Measurements from ENCODE around the gene PAX3. TPM values are rescaled to one million over a fixed set of nuclear protein-coding genes. Genes with fewer than 3 reads are reported as not detected.

Gene PAX3
- total and polyA plus RNA-seq, 2 of the 13 experiments (the other 11 are each of a cell fraction or from before 2014, with no cell fraction given) = 0.07 TPM; not detected in 1

DNA sequence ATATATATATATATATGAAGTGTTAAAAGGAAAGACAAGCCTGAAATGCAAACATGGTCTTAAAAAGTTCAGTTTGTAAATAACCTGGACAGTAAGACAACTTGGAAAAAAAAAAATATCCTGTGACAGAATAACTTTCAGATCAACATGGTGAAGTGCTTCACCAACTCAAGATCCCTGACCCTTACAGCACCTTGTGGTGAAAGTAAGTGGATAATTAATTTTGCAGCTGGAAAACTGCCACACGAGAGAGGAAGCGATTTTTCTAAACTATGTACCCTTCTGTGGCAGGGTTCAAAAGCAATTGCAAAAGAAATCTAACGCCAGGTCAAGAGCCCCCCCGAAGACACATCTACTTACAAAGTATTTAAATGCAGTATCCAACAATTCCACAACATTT lies 95.8 kb downstream of the PAX3 start:
- in situ Hi-C loops (cut with HindIII; ENCODE audit: extremely low pct_ligation_motif_present, low pct_unique_long_range_greater_than_20kb) = no loop called here
- no peak for TF ChIP-seq ZNF781 (CRISPR knock-in tag; IDR thresholded peaks at IDR 0.05; ENCODE audit: borderline replicate concordance, not compliant biosample characterization)
- WGBS (ENCODE audit: low lambda C conversion rate) = 0% methylated on average over 4 of the region's 4 CpGs
- H3K4me3 ChIP-seq (replicated peaks in 1 of 3; ENCODE audit: insufficient read depth in 1 of 3, low read depth in 2 of 3, low read length in 3 of 3) = no peak overlapping the region
- intact Hi-C loops (cut with micrococcal nuclease; ENCODE audit: unreplicated experiment) = no loop called here
- DNase-seq (ENCODE audit: low spot score) = no peak
- H3K27ac ChIP-seq (ENCODE audit: extremely low read length, insufficient read depth, low read length) = no peak overlapping the region
- no peaks in the 10 kb centered on the region for H3K79me2 ChIP-seq (ENCODE audit: insufficient read depth, low read length)
- H3K4me2 ChIP-seq (ENCODE audit: low read depth, low read length) = no peak overlapping the region
- H3K9me3 ChIP-seq (ENCODE audit: low read length) = no peaks in the 10 kb centered on the region
- FAIRE-seq = no peak
- H3K27me3 ChIP-seq (ENCODE audit: control insufficient read depth in 1 of 2, insufficient read depth in 2 of 2, low read length in 2 of 2) = no peaks in the 10 kb centered on the region
- ChIA-PET CTCF (ENCODE audit: low intra/inter-chr PET ratio, low total read pairs) (no interaction called here), POLR2A (no interaction called here)
- no peaks in the 10 kb centered on the region for H4K20me1 ChIP-seq (ENCODE audit: insufficient read depth, low read length)
- H3K4me1 ChIP-seq (ENCODE audit: insufficient read depth, low read length) = no peaks in the 10 kb centered on the region
- no peak overlapping the region for H2AFZ ChIP-seq (ENCODE audit: low read length)
- no peak for ATAC-seq
- H3K36me3 ChIP-seq (replicated peaks in 1 of 2; ENCODE audit: control insufficient read depth in 1 of 2, insufficient read depth in 2 of 2, low read length in 2 of 2) = no peaks in the 10 kb centered on the region
- no peak overlapping the region for H3K9ac ChIP-seq (ENCODE audit: insufficient read depth, low read depth, low read length)
- no TSS peak for BruUV-seq (replicated peaks)

GRCh38 chr2:222196159-222196558 lies 102.6 kb downstream of the PAX3 start:
- no TSS peak for BruUV-seq (replicated peaks)
- CTCF ChIA-PET (ENCODE audit: low intra/inter-chr PET ratio, low total read pairs) = no interaction called here
- FAIRE-seq = no peak

More at GRCh38 chr2:222196159-222196558, 102.6 kb downstream of the PAX3 start:
- no peak for TF ChIP-seq ETV6 (CRISPR knock-in tag; conservative IDR thresholded peaks at IDR 0.05)
- TF ChIP-seq, protein P1, sequence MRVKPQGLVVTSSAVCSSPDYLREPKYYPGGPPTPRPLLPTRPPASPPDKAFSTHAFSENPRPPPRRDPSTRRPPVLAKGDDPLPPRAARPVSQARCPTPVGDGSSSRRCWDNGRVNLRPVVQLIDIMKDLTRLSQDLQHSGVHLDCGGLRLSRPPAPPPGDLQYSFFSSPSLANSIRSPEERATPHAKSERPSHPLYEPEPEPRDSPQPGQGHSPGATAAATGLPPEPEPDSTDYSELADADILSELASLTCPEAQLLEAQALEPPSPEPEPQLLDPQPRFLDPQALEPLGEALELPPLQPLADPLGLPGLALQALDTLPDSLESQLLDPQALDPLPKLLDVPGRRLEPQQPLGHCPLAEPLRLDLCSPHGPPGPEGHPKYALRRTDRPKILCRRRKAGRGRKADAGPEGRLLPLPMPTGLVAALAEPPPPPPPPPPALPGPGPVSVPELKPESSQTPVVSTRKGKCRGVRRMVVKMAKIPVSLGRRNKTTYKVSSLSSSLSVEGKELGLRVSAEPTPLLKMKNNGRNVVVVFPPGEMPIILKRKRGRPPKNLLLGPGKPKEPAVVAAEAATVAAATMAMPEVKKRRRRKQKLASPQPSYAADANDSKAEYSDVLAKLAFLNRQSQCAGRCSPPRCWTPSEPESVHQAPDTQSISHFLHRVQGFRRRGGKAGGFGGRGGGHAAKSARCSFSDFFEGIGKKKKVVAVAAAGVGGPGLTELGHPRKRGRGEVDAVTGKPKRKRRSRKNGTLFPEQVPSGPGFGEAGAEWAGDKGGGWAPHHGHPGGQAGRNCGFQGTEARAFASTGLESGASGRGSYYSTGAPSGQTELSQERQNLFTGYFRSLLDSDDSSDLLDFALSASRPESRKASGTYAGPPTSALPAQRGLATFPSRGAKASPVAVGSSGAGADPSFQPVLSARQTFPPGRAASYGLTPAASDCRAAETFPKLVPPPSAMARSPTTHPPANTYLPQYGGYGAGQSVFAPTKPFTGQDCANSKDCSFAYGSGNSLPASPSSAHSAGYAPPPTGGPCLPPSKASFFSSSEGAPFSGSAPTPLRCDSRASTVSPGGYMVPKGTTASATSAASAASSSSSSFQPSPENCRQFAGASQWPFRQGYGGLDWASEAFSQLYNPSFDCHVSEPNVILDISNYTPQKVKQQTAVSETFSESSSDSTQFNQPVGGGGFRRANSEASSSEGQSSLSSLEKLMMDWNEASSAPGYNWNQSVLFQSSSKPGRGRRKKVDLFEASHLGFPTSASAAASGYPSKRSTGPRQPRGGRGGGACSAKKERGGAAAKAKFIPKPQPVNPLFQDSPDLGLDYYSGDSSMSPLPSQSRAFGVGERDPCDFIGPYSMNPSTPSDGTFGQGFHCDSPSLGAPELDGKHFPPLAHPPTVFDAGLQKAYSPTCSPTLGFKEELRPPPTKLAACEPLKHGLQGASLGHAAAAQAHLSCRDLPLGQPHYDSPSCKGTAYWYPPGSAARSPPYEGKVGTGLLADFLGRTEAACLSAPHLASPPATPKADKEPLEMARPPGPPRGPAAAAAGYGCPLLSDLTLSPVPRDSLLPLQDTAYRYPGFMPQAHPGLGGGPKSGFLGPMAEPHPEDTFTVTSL (CRISPR knock-in tag; IDR thresholded peaks at IDR 0.05; ENCODE audit: borderline replicate concordance) = no peak
- TF ChIP-seq, protein P2, sequence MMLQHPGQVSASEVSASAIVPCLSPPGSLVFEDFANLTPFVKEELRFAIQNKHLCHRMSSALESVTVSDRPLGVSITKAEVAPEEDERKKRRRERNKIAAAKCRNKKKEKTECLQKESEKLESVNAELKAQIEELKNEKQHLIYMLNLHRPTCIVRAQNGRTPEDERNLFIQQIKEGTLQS (CRISPR knock-in tag; IDR thresholded peaks at IDR 0.05) = no peak
- no peak for TF ChIP-seq ZNF367 (CRISPR knock-in tag; IDR thresholded peaks at IDR 0.05; ENCODE audit: borderline replicate concordance)
- no peak overlapping the region for H3K9ac ChIP-seq (ENCODE audit: insufficient read depth, low read depth, low read length)
- H3K4me1 ChIP-seq (ENCODE audit: insufficient read depth, low read length) = no peaks in the 10 kb centered on the region
- H3K36me3 ChIP-seq (replicated peaks in 1 of 2; ENCODE audit: control insufficient read depth in 1 of 2, insufficient read depth in 2 of 2, low read length in 2 of 2) = no peaks in the 10 kb centered on the region
- 10% methylated on average over 7 of the region's 7 CpGs for WGBS (ENCODE audit: low lambda C conversion rate)
- DNase-seq (ENCODE audit: low spot score) (no peak), ATAC-seq (no peak)
- in situ Hi-C loops (cut with HindIII; ENCODE audit: extremely low pct_ligation_motif_present, low pct_unique_long_range_greater_than_20kb) (no loop called here), intact Hi-C loops (cut with micrococcal nuclease; ENCODE audit: unreplicated experiment) (no loop called here)
- POLR2A ChIA-PET = no interaction called here
- no peak overlapping the region for H3K4me3 ChIP-seq (replicated peaks in 1 of 3; ENCODE audit: insufficient read depth in 1 of 3, low read depth in 2 of 3, low read length in 3 of 3)
- H3K9me3 ChIP-seq (ENCODE audit: low read length) = no peaks in the 10 kb centered on the region
- no peak overlapping the region for H3K4me2 ChIP-seq (ENCODE audit: low read depth, low read length)
- no peaks in the 10 kb centered on the region for H4K20me1 ChIP-seq (ENCODE audit: insufficient read depth, low read length)
- H3K27me3 ChIP-seq (ENCODE audit: control insufficient read depth in 1 of 2, insufficient read depth in 2 of 2, low read length in 2 of 2) = 0 out of 5 replicates have a peak, but pooled peaks cover 0 to 4% of the 10 kb centered on the region in 2 experiments
- H3K79me2 ChIP-seq (ENCODE audit: insufficient read depth, low read length) = no peaks in the 10 kb centered on the region
- no peak overlapping the region for H2AFZ ChIP-seq (ENCODE audit: low read length)
- H3K27ac ChIP-seq (ENCODE audit: extremely low read length, insufficient read depth, low read length) = no peak overlapping the region
